ENCODE results near the gene AUTS2. TPM values are rescaled to one million over a fixed set of nuclear protein-coding genes. Genes with fewer than 3 reads are reported as not detected.

Gene AUTS2
- total RNA-seq, 1 donor from 2014 or later = 56.0 TPM

DNA sequence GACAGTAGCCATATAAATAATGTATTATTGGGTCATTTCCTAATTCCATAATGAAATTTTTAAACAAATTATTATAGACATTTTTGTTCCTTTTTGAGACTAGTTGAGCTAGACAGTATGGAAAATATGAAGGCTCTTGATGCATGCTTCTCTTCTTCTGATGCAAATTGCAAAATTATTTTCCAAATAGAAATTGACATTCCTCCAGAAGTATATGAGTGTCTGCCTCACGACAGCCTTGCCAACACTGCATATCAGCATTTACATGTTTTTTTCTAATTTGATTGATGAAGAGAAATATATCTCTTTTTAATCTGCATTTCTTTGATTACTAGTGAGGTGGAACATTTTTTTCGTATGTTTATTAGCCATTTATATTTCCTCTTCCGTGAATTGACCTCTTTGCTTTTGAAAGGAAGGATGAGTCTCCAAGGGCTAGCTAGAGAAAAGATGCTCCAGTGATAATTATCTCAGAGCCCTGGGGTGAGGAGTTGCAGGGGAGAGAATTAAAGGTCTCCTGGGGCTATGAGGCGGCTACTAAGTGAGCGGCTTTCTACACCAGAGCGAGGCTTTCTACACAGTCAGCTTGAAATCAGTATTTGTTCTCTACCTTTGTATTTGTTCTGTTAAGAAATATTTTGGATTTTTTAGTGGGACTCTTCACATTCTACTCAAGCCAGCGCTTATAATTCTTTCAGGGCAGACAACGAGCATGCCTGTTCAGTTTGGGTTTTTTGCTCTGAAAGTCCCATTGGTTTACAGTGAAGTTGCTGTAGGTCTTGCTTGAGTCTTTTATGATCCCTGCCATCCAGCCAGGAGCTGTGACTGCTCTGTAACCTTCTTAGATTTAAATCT, 821.5 kb downstream of the AUTS2 start:
- intact Hi-C loops (cut with DNase I) = no loop called here
- no peak for TF ChIP-seq CTCF (IDR thresholded peaks at IDR 0.05)
- H3K27ac ChIP-seq = no peak overlapping the region
- H3K36me3 ChIP-seq = no peaks in the 10 kb centered on the region
- H3K4me3 ChIP-seq = no peak overlapping the region
- no peaks in the 10 kb centered on the region for H3K27me3 ChIP-seq
- ATAC-seq = no peak
- H3K9me3 ChIP-seq = no peaks in the 10 kb centered on the region
- H3K4me1 ChIP-seq = no peaks in the 10 kb centered on the region
- DNase-seq = no peak

DNA sequence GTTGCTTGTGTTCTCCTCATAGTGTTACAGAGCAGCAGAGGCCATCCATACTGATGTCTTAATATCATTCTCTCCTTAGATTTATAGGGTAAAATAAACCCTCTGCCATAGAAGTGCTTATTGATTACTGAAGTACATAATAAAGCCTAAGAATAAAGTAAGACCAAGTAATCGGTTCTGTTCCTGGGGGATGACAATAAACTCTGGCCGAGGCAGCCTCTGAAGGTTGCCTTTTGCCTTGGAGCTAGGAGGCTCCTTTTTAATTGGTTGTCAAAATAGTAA, 822.0 kb downstream of the AUTS2 start:
- no peak for ATAC-seq
- Histone ChIP-seq H3K27me3 (no peaks in the 10 kb centered on the region), H3K4me3 (no peak overlapping the region), H3K27ac (no peak overlapping the region), H3K9me3 (no peaks in the 10 kb centered on the region), H3K36me3 (no peaks in the 10 kb centered on the region), H3K4me1 (no peaks in the 10 kb centered on the region)
- DNase-seq = no peak
- no peak for TF ChIP-seq CTCF (IDR thresholded peaks at IDR 0.05)
- intact Hi-C loops (cut with DNase I) = no loop called here

DNA sequence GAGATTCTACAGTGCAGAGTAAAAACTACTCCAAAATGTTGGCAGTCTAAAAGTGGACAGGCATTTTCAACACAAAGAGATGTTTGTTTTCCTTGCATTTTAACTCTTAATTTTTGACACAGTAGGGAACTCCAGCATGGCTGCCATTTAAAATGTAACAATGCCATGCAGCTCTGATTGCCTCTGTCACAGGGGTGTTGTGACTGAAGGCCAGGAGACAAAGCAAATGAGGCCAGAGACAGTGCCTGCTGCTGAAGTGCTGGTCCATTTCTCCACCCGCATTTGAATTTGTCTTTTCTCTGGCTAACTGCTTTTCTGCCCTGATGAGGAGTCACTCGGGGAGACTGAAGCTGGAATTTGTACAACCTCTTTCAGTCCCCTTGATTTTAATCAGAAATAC, 823.0 kb downstream of the AUTS2 start:
- H3K36me3 ChIP-seq = no peaks in the 10 kb centered on the region
- H3K4me3 ChIP-seq = no peak overlapping the region
- no peaks in the 10 kb centered on the region for H3K27me3 ChIP-seq
- intact Hi-C loops (cut with DNase I) = no loop called here
- TF ChIP-seq CTCF (IDR thresholded peaks at IDR 0.05) = no peak
- no peaks in the 10 kb centered on the region for H3K9me3 ChIP-seq
- H3K27ac ChIP-seq = no peak overlapping the region
- no peak for ATAC-seq
- DNase-seq = no peak
- no peaks in the 10 kb centered on the region for H3K4me1 ChIP-seq

- ATAC-seq (no peak), DNase-seq (no peak)
- no peak overlapping the region for H3K27ac ChIP-seq
- no peaks in the 10 kb centered on the region for H3K27me3 ChIP-seq
- H3K36me3 ChIP-seq = no peaks in the 10 kb centered on the region
- no peaks in the 10 kb centered on the region for H3K9me3 ChIP-seq
- TF ChIP-seq CTCF (IDR thresholded peaks at IDR 0.05) = no peak
- intact Hi-C loops (cut with DNase I) = no loop called here
- no peaks in the 10 kb centered on the region for H3K4me1 ChIP-seq
- no peak overlapping the region for H3K4me3 ChIP-seq
These were observed 828.1 kb downstream of the AUTS2 start for GRCh38 chr7:70426249-70426880.

DNA sequence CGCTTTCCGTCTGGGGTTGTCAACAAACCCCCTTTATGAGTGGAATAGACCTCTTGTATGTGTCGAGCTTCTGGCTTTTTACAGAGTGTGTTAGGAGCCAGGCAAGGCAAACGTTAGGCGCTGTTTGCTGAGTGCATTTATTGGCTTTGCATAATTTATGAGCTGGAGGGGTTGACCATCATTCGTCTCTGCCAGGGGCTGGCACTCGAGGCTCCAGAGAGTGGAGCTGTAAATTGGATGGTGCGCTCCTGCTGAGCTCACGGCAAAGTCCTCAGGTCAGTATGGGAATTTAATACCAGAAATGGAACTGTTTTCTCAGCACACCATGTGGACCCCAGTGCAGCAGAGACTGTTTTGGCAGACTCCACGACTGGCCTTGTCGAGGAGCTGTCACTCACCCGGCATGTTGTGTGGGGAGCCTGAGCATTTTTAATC, 834.3 kb downstream of the AUTS2 start:
- DNase-seq (no peak), ATAC-seq (no peak)
- Histone ChIP-seq H3K4me1 (no peaks in the 10 kb centered on the region), H3K4me3 (no peak overlapping the region), H3K27me3 (no peaks in the 10 kb centered on the region), H3K27ac (no peak overlapping the region), H3K36me3 (no peaks in the 10 kb centered on the region), H3K9me3 (no peaks in the 10 kb centered on the region)
- intact Hi-C loops (cut with DNase I) = no loop called here
- TF ChIP-seq CTCF (IDR thresholded peaks at IDR 0.05) = no peak
